ENCODE measurements around the gene HHIP. TPM values are rescaled to one million over a fixed set of nuclear protein-coding genes. Genes with fewer than 3 reads are reported as not detected.

The HHIP gene
- total RNA-seq, 2 donors from 2014 or later, result 0.66 to 14.3 TPM

GRCh38 chr4:144650311-144651005 is 4.5 kb downstream of the HHIP start:
- TF ChIP-seq CTCF (IDR thresholded peaks at IDR 0.05), result no peak
- no peak overlapping the region for H3K4me3 ChIP-seq
- peaks cover 0 to 7% of the 10 kb centered on the region in 2 donors for H3K27me3 ChIP-seq
- no peaks in the 10 kb centered on the region for H3K9me3 ChIP-seq
- ATAC-seq (no peak), DNase-seq (no peak)
- WGBS, 2 donors, result 84 to 89% methylated on average over 5 of the region's 5 CpGs
- peak overlapping the region in 1 of 4 donors; percentile 6 for H3K27ac ChIP-seq
- H3K4me1 ChIP-seq, result peaks cover 14% of the 10 kb centered on the region
- no peaks in the 10 kb centered on the region for H3K36me3 ChIP-seq (replicated peaks in 1 of 2; ENCODE audit: insufficient read depth in 1 of 2, low read depth in 2 of 2)
- intact Hi-C loops (cut with DNase I), result no loop called here

- WGBS, 2 donors, result 61 to 83% methylated on average over 4 of the region's 4 CpGs
- no peak overlapping the region for H3K27ac ChIP-seq
- no peak for DNase-seq
- no peaks in the 10 kb centered on the region for H3K9me3 ChIP-seq
- H3K4me1 ChIP-seq, result no peaks in the 10 kb centered on the region
- no peaks in the 10 kb centered on the region for H3K36me3 ChIP-seq (replicated peaks in 1 of 2; ENCODE audit: insufficient read depth in 1 of 2, low read depth in 2 of 2)
- intact Hi-C loops (cut with DNase I), result no loop called here
- no peaks in the 10 kb centered on the region for H3K27me3 ChIP-seq
- TF ChIP-seq CTCF (IDR thresholded peaks at IDR 0.05) (no peak), POLR2A (IDR thresholded peaks at IDR 0.05) (no peak)
- no peak overlapping the region for H3K4me3 ChIP-seq
- no peak for ATAC-seq
Observed at GRCh38 chr4:144653781-144654545, 8.0 kb downstream of the HHIP start.

- H3K4me1 ChIP-seq, result no peaks in the 10 kb centered on the region
- H3K27ac ChIP-seq, result no peak overlapping the region
- no peak for DNase-seq
- no peak for ATAC-seq
- 80 to 98% methylated on average over 2 of the region's 2 CpGs for WGBS, 2 donors
- no peaks in the 10 kb centered on the region for H3K9me3 ChIP-seq
- H3K36me3 ChIP-seq (replicated peaks in 1 of 2; ENCODE audit: insufficient read depth in 1 of 2, low read depth in 2 of 2), result no peaks in the 10 kb centered on the region
- intact Hi-C loops (cut with DNase I), result no loop called here
- TF ChIP-seq CTCF (IDR thresholded peaks at IDR 0.05) (no peak), POLR2A (IDR thresholded peaks at IDR 0.05) (no peak)
- no peaks in the 10 kb centered on the region for H3K27me3 ChIP-seq
- no peak overlapping the region for H3K4me3 ChIP-seq
Observed at GRCh38 chr4:144655491-144655890, 9.5 kb downstream of the HHIP start.

- Histone ChIP-seq H3K36me3 (replicated peaks in 1 of 2; ENCODE audit: insufficient read depth in 1 of 2, low read depth in 2 of 2) (no peaks in the 10 kb centered on the region), H3K4me1 (no peaks in the 10 kb centered on the region), H3K27me3 (no peaks in the 10 kb centered on the region), H3K4me3 (no peak overlapping the region), H3K27ac (no peak overlapping the region), H3K9me3 (no peaks in the 10 kb centered on the region)
- peak in 1 of 4 donors; percentile 15 for DNase-seq
- intact Hi-C loops (cut with DNase I), result no loop called here
- ATAC-seq, result no peak
- no peak for TF ChIP-seq POLR2A (IDR thresholded peaks at IDR 0.05)
- no peak for TF ChIP-seq CTCF (IDR thresholded peaks at IDR 0.05)
- WGBS, 2 donors, result 18 to 23% methylated on average over 2 of the region's 2 CpGs
Observed at GRCh38 chr4:144656850-144657249, 10.9 kb downstream of the HHIP start.
